ENCODE measurements around the gene PPEF1. TPM values are rescaled to one million over a fixed set of nuclear protein-coding genes. Genes with fewer than 3 reads are reported as not detected.

The PPEF1 gene
- total and polyA plus RNA-seq, 2 of the 8 experiments (the other 6 are each of a cell fraction or from before 2014, with no cell fraction given) = 0.08 to 0.30 TPM

GRCh38 chrX:18809641-18810040, 102.2 kb downstream of the PPEF1 start:
- H2BK15ac ChIP-seq (ENCODE audit: low read length) = no peak overlapping the region
- no peak overlapping the region for H3K23ac ChIP-seq (ENCODE audit: insufficient read length)
- no peak overlapping the region for H3K56ac ChIP-seq (replicated peaks; ENCODE audit: insufficient read length, low read depth, low read length)
- no peaks in the 10 kb centered on the region for H4K20me1 ChIP-seq (replicated peaks in 1 of 2; ENCODE audit: control insufficient read depth in 1 of 2, insufficient read depth in 2 of 2, low read length in 2 of 2)
- no peak overlapping the region for H3K18ac ChIP-seq (ENCODE audit: extremely low read depth, low read length)
- no peak overlapping the region for H4K5ac ChIP-seq (ENCODE audit: insufficient read length, low read depth, low read length)
- H3K79me1 ChIP-seq (ENCODE audit: low read depth, low read length) = no peaks in the 10 kb centered on the region
- no peaks in the 10 kb centered on the region for H3K79me2 ChIP-seq (ENCODE audit: control insufficient read depth in 1 of 2, insufficient read depth in 2 of 2, low read length in 2 of 2)
- POLR2A ChIA-PET (ENCODE audit: partially characterized antibody) = interaction anchor here (1.3 kb wide), 1 partner anchor 10 kb away, joined by 3 read pairs; no protein-coding TSS in a partner anchor
- H3K4me3 ChIP-seq (ENCODE audit: extremely low read depth in 1 of 4, insufficient read depth in 2 of 4, low read depth in 3 of 4, low read length in 4 of 4) = no peak overlapping the region
- no peak overlapping the region for H2BK120ac ChIP-seq (replicated peaks; ENCODE audit: low read depth, low read length)
- H2BK20ac ChIP-seq (ENCODE audit: low read length) = no peak overlapping the region
- H3K27ac ChIP-seq (ENCODE audit: low read depth, low read length) = no peak overlapping the region
- H3K27me3 ChIP-seq (replicated peaks in 1 of 4; ENCODE audit: control insufficient read depth in 3 of 4, extremely low read depth in 1 of 4, insufficient read depth in 3 of 4, low read length in 3 of 4) = no peaks in the 10 kb centered on the region
- no peaks in the 10 kb centered on the region for H3K23me2 ChIP-seq (ENCODE audit: low read depth, low read length)
- CTCF ChIA-PET (ENCODE audit: partially characterized antibody) = interaction anchor here (1.2 kb wide), 1 partner anchor 133 kb away, joined by 3 read pairs; no protein-coding TSS in a partner anchor
- no peaks in the 10 kb centered on the region for H3K9me3 ChIP-seq (ENCODE audit: insufficient read depth in 2 of 2, low read depth in 1 of 2, low read length in 1 of 2)
- no peak overlapping the region for H4K91ac ChIP-seq (replicated peaks; ENCODE audit: insufficient read length, low read length)
- H2BK12ac ChIP-seq (ENCODE audit: low read depth, low read length) = no peak overlapping the region
- no peak overlapping the region for H4K8ac ChIP-seq (ENCODE audit: extremely low read depth, insufficient read depth, low read length)
- DNase-seq (ENCODE audit: low read depth in 1 of 2, low spot score in 2 of 2) (no peak), FAIRE-seq (no peak)
- no peaks in the 10 kb centered on the region for H3K36me3 ChIP-seq (ENCODE audit: control insufficient read depth in 2 of 4, insufficient read depth in 4 of 4, low read length in 3 of 4)
- H3K9ac ChIP-seq (replicated peaks in 1 of 4; ENCODE audit: extremely low read depth in 1 of 4, low read depth in 3 of 4, low read length in 3 of 4) = no peak overlapping the region
- no peak overlapping the region for H2BK5ac ChIP-seq (ENCODE audit: low read depth, low read length)
- no peak overlapping the region for H3K4ac ChIP-seq (replicated peaks; ENCODE audit: insufficient read length, low read depth, low read length)
- no peak overlapping the region for H3K14ac ChIP-seq (ENCODE audit: insufficient read length)
- H3K4me1 ChIP-seq (replicated peaks in 1 of 4; ENCODE audit: control insufficient read depth in 3 of 4, insufficient read depth in 4 of 4, low read length in 3 of 4) = no peaks in the 10 kb centered on the region
- H3K4me2 ChIP-seq (ENCODE audit: insufficient read depth in 1 of 2, low read depth in 2 of 2, low read length in 2 of 2) = no peak overlapping the region
- no peak overlapping the region for H2AK5ac ChIP-seq (ENCODE audit: low read depth, low read length)
- no peak overlapping the region for H2AFZ ChIP-seq (ENCODE audit: low read length)
- TF ChIP-seq KDM5A (IDR thresholded peaks at IDR 0.05; ENCODE audit: low read length) (no peak), CBX8 (IDR thresholded peaks at IDR 0.05; ENCODE audit: borderline replicate concordance, low read depth, low read length) (no peak), RXRA (IDR thresholded peaks at IDR 0.05; ENCODE audit: insufficient read depth, low read depth, low read length) (no peak), CHD1 (IDR thresholded peaks at IDR 0.05; ENCODE audit: low read depth, low read length) (no peak), SRF (IDR thresholded peaks at IDR 0.05; ENCODE audit: low read depth, low read length) (no peak), TAF7 (optimal IDR thresholded peaks at IDR 0.05; ENCODE audit: borderline replicate concordance, low read depth, low read length) (no peak), NANOG (IDR thresholded peaks at IDR 0.05; ENCODE audit: insufficient read depth, low read depth, low read length, poor library complexity, severe bottlenecking) (no peak), TCF12 (IDR thresholded peaks at IDR 0.05; ENCODE audit: low read depth, low read length) (no peak), SIX5 (IDR thresholded peaks at IDR 0.05; ENCODE audit: low read depth, low read length) (no peak), GTF2F1 (IDR thresholded peaks at IDR 0.05; ENCODE audit: borderline replicate concordance, low read depth, low read length) (no peak), JUN (IDR thresholded peaks at IDR 0.05; ENCODE audit: low read depth, low read length) (no peak), E2F6 (IDR thresholded peaks at IDR 0.05) (no peak), RNF2 (IDR thresholded peaks at IDR 0.05; ENCODE audit: borderline replicate concordance, low read depth, low read length, missing control alignments, poor library complexity, severe bottlenecking) (no peak), NRF1 (IDR thresholded peaks at IDR 0.05; ENCODE audit: low read depth, low read length) (no peak), SP2 (IDR thresholded peaks at IDR 0.05; ENCODE audit: low read length) (no peak)

All from H1 (cell line).